Fibroblast of pulmonary artery (primary cell): ENCODE results near the gene ADAM19.
A peak's percentile ranks its signal among the peaks of the same experiment; 100 is the strongest.

Experiments used
- DNase-seq: peaks from one replicate; pipeline ENCODE4 v3.0.0-alpha.2; 2010; ENCODE audit warnings: low read depth
- H3K4me3 ChIP-seq: replicated peaks from 2 replicates; pipeline ENCODE4 v1.5.1; 2011; ENCODE audit warnings: low read depth, mild to moderate bottlenecking, control low read depth, low read length, moderate library complexity
- TF ChIP-seq, protein P1 (sequence below): IDR thresholded peaks from 2 replicates; pipeline ENCODE4 v1.5.1; 2011; ENCODE audit warnings: mild to moderate bottlenecking, control low read depth, low read length, inconsistent platforms; ENCODE audit errors: missing control alignments

The ADAM19 gene

DNA sequence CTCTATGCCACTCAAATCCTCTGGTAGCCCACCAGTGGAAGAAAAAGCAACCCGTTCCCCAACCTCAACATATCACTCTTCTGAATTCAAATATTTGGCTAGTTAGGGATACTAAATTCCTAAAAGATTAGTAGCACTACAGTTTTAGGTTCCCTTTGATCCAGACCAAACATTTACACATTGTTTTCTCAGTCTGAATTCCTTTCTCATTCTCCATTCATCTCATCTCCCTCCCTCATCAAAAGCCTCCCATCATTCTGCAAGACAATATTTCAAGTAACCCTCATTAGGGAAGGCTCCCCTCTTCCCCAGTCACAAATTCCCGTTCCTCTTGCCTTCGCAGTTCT is 26.3 kb downstream of the ADAM19 start:
- H3K4me3 ChIP-seq: no peak overlapping the region
- TF ChIP-seq, protein P1, sequence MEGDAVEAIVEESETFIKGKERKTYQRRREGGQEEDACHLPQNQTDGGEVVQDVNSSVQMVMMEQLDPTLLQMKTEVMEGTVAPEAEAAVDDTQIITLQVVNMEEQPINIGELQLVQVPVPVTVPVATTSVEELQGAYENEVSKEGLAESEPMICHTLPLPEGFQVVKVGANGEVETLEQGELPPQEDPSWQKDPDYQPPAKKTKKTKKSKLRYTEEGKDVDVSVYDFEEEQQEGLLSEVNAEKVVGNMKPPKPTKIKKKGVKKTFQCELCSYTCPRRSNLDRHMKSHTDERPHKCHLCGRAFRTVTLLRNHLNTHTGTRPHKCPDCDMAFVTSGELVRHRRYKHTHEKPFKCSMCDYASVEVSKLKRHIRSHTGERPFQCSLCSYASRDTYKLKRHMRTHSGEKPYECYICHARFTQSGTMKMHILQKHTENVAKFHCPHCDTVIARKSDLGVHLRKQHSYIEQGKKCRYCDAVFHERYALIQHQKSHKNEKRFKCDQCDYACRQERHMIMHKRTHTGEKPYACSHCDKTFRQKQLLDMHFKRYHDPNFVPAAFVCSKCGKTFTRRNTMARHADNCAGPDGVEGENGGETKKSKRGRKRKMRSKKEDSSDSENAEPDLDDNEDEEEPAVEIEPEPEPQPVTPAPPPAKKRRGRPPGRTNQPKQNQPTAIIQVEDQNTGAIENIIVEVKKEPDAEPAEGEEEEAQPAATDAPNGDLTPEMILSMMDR: no peak
- no peak for DNase-seq

DNA sequence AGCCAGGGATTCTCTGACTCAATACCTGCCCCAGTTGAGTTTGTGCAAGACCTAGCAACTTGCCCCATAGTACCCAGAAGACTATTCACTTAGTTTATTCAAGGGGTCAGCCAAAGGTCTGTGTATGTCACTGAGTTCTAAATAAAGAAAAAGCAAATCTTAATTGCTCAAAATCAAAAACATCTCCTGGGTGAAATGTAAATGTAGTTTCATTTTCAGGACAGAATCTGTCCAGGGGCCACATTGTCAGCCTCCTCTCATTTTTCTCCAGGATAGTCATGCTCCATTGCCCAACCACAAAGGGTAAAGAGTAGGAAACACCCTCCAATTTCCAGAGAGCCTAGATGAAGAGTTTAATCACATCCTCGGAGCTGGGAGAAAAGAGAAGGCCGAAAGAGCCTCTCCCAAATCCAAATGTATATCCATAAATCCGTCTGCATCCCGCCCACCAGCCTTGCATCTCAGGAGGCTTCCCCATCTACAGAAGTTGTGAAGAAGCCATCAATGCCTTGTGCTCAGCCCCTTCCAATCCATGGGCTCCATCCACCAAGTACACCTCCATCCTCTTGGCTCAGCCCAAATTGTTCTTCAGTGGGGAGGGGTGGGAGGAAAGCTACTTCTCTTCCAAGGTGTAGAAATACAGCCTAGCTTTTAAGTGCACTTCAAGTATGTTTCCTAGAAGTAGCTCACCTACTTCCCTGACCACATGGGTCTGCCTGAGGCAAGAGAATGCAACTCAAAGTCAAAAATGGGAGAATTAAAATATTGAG is 26.9 kb downstream of the ADAM19 start:
- no peak overlapping the region for H3K4me3 ChIP-seq
- TF ChIP-seq, protein P1: no peak
- peak; percentile 86 for DNase-seq

DNA sequence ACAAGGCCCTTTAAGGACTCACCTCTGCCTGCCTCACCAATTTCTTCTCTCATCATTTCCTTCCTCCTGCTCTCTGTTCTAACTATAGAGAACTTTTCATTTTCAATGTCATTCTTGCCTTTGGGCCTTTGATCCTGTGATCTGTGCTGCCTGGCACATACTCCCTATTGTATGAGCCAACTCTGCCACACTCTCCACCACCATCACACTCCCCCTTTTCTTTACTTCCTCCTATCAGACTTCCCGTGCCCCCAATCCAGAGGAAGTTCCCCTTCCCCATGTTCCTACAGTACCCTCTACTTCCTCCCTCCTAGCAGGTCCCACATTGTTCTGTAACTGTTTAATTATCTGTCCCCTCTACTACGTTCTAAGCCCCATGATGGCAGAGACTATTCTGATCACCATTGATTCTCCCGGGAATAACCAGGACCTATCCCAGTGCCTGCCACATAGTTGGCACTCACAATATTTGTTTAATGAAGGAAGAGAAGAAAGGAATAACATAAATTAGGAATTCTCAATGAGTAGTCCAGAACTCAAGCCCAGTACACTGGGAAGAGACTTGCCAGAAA is 27.5 kb downstream of the ADAM19 start:
- no peak overlapping the region for H3K4me3 ChIP-seq
- DNase-seq: no peak
- TF ChIP-seq, protein P1: no peak

DNA sequence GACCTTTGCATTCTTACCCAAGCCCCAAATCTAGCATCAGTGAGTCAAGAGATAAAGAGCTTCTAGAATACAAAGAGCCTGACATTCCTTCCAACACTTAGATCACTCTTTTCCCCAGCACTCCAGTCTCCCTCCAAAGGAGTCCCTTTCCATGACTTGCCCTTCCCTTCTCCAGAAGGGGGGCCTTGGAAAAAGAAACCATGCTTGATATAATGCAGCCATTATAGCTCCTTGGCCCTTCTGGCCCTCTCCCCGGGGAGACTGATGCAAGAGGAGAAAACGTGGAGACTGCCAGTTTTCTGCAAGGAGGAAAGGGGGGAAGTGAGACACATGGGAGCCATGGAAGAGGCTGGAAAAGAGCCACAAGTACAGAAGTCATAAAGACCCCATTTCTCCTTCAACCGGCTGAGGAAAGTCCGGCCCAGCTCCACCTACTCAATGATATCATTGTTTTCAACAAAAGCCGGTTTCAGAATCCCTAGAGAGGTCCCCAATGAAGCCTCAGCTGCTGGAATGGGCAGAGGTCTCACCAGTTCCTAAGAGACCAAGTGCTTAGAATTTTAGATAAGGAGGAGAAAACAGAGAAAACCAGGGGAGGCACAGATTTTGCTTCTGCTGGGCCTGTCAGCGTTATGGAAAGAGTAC is 29.0 kb downstream of the ADAM19 start:
- peak; percentile 79 for DNase-seq
- H3K4me3 ChIP-seq: no peak overlapping the region
- TF ChIP-seq, protein P1: no peak

DNA sequence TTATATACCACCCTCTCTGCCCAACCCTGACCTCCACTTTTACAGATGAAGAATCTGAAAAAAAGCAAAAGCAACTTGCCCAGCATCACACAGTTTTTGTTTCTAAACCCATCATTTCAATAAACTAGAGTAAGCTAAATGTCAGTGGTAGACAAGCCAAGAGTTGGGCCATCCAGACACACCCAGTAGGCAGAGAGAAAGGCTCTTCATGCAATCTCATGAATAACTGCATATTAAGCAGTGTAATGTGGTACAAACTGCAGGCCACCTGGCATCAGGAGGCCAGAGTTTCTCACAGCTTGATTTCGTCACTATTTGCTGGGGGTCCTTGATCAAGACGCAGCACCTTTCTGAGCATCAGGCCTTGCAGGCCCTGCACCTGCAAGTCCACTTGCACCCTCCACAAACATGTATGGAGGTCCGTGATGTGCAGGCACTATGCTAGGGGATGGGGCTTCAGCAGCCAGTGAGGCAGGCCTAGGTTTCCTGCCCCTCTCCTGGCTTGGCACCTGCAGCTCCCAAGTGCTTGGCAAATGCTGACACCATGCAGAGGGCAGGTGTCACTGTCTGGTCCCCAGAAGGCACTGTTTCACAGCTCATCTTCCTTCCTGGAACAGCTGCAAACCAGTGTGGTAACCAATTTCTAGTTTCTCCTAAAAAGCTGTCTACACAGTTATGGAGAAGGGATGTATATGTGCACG is 29.8 kb downstream of the ADAM19 start:
- DNase-seq: no peak
- TF ChIP-seq, protein P1: no peak
- no peak overlapping the region for H3K4me3 ChIP-seq

DNA sequence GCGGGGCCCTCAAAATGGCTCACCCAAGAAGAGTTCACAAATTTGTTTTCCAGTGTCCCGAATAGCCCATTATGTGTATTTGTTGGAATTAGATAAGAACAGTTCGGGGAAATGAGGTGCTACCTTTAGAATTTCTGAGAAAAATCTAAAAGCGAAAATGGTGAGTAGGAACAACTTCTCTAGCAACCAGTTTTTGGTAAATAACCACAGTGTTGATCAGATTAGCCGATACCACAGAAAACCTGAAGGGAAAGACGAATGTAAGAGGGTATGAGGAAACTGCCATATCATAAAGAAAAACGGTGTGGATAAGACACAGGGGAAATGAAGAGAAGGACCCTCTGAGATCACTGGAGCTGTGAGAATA is 31.0 kb downstream of the ADAM19 start:
- DNase-seq: no peak
- no peak overlapping the region for H3K4me3 ChIP-seq
- TF ChIP-seq, protein P1: no peak
